ENCODE measurements around the gene IER2.

IER2 gene

DNA sequence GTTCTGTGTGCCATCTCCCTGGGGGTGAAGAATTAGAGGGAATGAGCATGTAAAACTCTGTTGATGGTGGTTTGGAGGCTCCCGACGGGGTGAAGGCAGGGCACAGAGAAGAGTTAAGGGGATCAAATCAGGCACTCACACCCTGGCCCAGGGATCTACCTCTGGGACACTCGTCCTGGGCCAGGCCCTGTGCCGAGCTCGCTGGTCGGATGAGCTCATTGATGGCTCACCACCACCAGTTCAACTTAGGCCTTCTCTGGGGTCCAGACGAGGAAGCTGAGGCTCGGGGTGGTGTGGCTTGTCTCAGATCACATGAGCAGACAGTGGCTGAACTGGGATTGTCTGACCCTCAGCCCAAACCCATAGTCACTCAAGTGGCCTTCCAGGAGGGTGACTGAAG, 30.6 kb upstream of the IER2 start:
- no peak for DNase-seq

DNA sequence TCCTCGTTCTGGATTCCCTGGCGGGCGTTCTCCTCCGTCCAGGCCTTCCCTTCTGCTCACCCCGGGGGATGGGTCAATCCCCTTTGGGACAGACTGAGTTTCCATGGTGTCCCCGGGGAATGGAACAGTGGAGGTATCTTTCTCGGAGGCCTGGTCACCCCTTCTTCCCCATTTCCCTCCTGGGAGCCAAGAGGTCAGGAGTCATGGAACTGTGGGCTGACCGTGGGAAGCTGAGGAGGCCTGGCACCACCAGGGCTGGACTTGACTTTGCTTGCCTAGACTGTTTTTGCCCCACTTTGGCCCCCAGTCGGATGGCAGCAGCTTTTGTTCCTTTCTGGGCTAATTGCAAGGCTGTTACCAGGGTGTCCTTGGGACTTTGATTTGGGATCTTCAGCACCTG, 30.2 kb upstream of the IER2 start:
- DNase-seq = no peak

DNA sequence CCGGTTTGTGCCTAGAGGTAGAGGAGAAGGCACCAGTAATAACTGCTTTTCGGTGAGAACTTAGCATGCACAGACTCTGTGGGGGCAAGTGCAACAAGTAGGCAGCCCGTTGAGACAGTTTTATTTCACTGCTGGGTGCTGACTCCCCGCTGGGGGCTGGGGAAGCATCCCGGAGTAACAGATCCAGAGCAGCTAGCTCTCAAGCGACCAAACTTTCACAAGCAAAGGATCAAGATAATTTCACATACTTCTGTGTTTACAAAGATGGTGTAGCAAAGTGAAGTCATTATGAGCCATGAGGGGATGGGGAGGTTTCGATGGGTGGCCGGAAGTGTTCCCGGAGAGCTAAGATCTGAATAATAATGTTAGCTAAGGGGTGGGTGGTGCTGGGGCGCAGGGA, 29.4 kb upstream of the IER2 start:
- no peak for DNase-seq

DNA sequence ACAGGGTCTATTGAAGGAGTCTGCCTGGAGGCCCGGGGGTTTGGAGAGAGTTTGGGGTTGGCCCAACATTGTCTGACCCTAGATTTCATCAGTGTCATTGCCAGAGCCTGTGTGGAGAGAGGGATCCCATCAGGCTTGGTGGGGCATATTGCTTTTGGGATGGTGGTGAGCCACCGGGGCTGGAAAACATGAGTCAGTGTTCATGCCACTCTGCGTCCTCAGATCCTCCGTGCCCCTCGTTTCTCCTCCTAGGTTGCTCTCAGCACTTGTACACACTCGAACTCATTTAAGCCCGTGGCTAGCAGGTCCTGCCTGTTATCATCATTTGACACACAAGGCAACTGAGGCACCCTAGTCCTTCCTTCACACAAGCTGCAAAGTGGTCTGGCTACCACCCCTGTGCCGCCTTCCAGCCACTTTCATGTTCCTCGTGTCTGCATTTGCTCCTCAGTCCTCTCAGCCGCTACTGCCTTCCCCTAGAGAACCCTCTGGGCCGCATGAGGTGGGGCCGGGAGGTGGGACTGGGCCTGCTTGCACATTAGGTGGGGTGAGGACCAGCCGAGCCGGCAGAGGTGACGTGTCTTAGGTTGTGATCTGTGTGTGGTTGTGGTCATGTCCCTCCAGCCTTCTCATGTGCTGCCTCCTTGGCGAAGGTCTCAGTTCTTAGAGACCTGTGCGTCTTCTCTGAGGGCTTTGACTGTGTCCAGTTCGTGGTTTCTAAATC, 28.5 kb upstream of the IER2 start:
- DNase-seq = no peak

DNA sequence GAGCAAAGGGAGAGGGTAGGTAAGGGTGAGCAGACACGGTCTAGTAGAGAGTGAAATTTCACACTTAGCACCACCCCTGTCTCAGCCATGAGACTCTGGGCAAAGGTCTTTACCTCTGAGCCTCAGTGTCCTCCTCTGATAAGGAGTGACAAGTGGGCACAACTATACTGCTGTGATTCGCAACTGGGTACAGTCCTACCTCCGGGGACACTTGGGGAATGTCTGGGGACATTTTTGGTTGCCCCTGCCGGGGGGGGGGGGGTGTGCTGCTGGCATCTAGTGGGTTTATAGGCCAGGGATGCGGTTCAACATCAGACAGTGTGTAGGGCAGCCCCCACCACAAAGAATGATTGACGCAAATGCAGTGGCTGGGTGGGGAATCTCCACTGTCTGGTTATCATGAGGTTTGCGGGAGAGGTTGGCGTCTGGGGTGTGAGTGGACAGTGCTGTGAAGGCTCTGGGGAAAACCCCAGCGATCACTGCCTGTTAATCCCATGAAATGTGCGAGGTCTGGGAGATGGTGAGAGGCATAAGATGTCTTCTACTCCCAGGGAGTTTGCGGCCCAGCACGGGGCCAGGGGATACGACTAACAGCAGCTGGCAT, 27.8 kb upstream of the IER2 start:
- DNase-seq = no peak

DNA sequence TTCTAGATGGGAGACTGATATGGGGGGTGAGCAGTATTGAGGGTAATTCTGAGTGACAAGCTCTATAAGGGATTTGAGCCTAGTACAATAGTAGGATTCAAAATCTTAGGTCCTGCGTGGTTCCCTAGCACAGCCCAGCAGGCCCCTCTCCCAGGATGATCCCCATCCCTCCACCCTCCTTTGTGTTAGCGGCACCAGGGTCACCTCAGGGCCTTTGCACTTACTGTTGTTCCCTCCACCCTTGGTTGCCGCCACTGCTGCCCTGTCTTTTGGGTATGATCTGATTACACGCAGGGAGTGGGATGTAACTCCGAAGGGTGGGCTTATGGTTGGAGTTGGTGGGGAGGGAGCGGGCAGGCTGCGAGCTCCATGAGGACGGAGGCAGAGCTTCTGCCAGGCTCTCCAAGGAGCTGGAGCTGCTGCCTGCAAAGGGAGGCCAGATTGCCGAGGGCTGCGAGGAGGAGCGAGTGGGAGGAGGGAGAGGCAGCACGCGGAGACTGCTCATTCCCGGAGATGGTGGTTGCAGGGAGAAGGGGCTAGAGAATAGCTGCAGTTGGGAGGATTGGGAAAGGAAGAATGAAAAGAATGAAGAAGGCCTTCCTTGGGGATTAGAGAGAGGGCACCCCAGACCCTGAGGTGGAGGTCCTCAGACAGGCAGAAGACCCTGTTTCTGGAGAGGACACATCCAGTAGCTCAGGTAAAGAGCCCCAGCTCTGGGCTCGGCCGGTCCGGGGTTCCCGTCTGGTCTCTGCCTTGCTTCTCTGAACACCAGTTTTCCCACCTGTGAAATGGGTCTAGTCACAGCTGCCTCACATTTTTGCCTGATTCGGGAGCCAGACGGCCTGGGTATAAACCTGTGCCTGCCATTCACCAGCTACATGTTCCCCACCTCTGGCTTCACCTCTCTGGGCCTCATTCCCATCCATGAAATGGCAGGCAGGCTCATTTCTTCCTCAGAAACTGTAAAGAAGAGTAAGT, 26.9 kb upstream of the IER2 start:
- no peak for DNase-seq

DNA sequence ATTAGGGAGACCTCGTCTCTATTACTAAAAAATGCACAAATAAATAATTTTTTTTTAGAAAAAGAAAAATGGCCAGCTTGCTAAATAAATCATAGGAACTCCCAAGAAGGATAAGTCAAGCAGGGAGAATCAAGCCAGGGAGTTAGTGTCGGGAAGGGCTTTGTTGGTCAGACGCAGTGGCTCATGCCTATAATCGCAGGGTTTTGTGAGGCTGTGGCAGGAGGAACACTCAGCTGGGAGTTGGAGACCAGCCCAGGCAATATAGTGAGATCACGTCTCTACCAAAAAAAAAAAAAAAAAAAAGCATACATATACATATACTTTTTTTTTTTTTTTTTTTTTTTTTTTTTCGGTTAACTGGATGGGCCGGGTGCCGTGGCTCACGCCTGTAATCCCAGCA, 23.2 kb upstream of the IER2 start:
- DNase-seq = no peak

DNA sequence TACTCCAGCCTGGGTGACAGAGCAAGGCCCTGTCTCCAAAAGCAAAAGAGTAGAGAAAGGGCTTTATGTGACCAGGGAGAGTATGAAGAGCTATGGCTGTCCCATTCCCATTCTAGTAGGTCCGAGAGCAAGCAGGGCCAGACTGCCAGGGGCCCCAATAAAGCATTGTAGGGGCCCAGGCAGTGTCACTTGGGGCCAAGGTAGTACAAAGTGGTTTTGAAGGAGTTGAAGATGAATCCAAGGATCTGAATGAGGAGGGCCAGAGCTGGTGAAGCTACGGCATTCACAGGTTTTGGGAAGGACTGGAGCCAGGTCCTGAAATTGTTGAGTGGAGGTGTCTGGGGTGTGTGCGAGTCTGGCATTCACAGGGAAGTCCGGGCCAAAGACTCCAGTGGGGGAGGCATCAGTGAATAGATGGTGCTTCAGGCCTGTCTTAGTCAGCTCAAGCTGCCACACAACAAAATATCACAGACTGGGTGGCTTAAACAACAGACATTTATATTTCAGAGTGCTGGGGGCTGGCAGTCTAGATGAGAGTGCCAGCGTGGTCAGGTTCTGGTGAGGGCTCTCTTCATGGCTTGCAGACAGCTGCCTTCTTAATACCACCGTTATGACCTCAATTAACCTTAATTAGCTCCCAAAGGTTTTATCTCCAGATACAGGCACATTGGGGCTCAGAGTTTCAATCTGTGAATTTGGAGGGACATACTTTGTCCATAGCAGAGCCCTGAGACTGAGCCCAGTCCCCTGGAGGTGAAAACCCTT, 22.2 kb upstream of the IER2 start:
- no peak for DNase-seq

DNA sequence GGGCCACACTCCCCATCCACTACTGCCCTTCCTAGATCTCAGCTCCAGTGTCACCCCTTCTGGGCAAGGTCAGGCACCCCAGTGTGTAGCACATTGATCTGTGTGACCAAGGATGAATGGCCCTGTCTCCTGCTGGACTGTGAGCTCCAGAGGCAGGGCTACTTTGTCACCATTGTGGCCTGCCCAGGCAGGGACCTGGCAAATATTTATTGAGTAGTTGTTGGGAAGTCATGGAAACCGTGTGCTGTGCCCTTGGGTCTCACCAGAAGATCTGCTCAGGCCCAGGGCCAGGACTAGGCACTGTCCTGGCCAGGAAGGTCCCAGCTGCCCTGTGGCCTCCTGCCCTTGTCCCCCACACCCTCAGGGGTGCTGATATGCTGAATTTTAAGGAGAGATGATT, 21.6 kb upstream of the IER2 start:
- no peak for DNase-seq

DNA sequence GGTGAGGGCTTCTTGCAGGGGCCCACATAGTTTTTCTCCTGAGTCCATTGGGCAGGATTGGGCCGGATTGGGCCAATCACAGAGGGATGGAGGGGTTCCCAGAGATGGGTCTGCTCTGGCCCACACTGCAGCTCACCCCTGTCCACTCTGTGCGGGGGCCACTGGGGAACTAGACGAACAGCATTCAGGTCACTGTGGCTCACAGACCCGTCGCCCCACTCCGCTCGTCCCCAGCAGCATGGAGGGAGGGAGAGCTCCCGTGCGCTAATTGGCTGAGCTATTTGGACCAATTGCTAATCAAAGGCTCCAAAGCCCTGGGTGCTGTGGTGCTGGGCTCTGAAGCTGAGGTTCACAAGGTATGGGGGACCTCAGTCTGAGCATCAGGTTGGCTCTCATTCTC, 20.8 kb upstream of the IER2 start:
- DNase-seq = no peak

DNA sequence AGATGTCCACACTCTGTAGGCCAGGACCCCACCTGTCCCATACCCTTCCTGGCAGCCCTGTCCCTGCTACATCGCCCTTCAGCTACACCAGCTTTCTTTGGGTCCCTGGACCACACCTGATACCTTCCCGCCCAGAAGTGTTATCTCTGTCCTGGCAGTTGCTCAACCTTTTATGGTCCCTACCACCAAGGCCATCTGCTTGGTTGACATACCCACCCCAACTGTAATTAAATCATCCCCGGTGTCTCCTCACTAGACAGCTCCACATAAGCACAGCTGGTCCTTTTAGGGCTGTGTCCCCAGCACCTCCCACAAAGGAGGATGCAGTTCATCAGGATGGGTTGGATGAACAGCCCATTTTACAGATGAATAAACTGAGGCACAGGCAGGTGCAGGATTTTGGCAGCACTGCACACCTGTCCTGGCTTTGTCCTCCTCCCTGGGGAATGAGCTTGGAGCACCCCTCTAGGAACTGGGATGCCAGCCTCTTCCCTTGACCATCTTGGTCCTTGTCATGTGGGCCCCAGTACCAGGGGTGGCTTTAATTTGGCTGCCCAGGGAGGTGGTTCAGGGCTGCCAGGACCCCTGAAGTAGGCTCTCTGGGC, 19.2 kb upstream of the IER2 start:
- DNase-seq = no peak

DNA sequence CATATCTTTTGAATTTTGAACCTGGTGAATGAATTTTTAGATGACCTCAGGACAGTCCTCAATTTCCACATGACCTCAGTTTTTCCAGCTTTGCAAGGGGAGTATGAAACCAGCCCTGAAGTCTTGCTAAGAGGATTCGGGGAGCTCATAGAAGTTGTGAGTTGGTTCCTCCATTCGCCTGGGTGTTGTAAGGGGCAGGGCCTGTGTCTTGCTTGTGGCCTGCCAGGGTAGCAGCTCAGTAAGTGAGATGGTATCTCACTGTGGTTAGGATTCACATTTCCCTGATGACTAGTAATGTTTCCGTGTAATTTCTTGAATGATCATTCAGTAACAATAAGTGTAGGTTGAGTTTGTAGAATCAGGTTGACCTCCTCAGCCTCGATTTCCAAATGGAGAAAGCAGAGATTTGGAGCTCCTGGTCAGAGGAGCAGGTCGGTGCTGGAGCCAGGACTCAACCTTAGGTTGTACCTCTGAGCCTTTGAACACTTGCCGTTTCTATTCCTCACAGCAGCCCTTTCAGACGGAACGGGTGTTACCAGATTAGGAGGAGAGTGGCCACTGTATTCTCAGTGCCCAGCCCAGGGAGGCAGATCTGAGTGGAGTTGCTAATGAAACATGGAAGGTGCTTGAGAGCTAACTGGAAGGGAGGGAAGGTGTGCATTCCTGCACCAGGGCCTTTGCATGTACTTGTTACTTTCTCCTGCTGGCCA, 17.6 kb upstream of the IER2 start:
- DNase-seq = no peak

DNA sequence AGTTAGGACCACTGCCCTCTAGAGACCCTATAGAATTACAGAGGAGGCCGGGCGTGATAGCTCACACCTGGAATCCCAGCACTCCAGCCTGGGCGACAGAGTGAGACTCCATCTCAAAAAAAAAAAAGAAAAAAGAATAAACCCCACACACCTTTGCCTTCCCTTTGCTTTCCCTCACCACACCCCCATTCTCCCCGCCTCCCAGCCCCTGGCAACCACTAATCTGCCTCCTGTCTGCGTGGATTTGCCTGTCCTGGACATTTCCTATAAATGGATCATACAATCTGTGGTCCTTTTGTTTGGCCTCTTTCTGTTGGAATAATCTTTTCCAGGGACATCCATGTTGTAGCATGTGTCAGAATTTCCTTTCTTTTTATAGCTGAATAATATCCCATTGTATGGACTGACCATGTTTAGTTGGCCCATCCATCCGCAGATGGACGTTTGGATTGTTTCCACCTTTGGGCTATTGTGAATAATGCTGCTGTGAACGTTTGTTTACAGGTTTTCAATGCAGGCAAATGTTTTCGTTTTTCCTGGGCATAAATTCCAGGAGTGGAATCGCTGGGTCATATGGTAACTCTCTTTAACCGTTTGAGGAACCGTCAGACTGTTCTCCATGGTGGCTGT, 16.9 kb upstream of the IER2 start:
- DNase-seq = no peak

DNA sequence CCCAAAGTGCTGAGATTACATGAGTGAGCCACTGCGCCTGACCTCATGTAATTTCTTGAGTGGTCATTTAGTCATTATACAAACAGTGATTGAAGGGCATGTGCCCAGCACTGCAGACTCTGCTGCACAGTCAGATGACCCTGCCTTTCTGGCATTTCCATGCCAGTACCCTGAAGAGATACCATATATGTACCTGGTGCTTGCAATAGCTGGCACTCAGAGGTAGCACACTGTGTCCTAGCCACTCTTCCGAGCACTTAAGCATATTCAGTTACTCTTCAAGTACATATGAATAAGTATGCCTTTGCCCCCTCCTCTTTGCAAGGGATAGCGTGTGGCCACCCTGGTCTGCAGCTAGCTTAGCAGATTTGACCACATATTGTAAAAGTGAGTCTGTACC, 15.6 kb upstream of the IER2 start:
- DNase-seq = no peak

DNA sequence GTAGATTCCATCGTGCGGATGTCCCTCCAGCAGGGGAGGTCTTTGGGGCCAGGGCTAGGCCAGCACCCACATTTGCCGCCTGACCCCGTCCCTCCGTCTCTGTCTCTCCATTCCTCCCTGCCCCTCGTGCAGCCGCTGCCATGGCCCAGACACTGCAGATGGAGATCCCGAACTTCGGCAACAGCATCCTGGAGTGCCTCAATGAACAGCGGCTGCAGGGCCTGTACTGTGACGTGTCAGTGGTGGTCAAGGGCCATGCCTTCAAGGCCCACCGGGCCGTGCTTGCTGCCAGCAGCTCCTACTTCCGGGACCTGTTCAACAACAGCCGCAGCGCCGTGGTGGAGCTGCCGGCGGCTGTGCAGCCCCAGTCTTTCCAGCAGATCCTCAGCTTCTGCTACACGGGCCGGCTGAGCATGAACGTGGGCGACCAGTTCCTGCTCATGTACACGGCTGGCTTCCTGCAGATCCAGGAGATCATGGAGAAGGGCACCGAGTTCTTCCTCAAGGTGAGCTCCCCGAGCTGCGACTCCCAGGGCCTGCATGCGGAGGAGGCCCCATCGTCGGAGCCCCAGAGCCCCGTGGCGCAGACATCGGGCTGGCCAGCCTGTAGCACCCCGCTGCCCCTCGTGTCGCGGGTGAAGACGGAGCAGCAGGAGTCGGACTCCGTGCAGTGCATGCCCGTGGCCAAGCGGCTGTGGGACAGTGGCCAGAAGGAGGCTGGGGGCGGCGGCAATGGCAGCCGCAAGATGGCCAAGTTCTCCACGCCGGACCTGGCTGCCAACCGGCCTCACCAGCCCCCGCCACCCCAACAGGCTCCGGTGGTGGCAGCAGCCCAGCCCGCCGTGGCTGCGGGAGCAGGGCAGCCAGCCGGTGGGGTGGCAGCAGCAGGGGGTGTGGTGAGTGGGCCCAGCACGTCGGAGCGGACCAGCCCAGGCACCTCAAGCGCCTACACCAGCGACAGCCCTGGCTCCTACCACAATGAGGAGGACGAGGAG, 14.8 kb upstream of the IER2 start:
- DNase-seq = no peak

DNA sequence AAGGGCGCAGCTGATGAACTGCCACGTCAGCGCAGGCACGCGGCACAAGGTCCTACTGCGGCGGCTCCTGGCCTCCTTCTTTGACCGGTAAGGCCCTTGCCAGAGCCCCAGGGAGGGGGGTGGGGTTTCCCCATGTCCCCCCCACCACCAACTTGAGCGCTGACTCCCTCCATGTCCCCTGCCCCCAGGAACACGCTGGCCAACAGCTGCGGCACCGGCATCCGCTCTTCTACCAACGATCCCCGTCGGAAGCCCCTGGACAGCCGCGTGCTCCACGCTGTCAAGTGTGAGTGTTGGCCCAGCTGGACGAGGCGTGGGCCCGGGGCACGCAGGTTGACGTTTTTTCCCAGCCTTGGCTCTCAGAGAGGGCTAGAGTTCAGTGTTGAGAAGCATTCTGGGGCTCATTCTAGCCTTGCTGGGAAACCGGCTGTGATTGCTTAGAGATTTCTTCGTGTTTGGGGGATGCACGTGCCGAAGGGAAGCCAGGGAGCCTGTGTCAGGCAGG, 12.9 kb upstream of the IER2 start:
- DNase-seq = no peak

DNA sequence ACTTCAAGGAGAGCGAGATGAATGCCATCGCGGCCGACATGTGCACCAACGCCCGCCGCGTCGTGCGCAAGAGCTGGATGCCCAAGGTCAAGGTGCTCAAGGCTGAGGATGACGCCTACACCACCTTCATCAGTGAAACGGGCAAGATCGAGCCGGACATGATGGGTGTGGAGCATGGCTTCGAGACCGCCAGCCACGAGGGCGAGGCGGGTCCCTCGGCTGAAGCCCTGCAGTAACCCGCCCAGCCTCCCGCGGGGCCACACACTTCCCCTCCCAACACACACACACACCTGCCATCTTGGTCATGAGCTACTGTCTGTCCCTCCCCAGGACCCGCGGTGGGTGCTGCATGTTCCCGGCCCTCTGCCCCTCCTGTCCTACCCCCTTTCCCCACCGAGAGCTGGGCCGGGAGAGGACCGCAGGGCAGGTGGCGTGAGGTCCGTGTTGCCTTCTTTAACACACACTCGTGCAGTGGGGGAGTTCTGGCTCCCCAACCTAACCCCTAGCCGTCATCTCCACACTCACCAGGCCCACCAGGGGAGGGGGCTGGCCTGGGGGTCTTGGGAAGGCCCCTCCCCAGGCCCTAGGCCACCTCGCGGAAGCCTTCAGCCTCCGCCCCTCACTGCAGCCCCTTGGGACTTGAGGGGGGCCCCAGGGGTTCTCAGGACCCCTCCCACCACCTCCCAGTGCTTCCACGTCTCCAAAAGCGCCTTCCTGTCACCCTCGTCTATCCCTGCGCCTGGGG, 11.9 kb upstream of the IER2 start:
- no peak for DNase-seq

DNA sequence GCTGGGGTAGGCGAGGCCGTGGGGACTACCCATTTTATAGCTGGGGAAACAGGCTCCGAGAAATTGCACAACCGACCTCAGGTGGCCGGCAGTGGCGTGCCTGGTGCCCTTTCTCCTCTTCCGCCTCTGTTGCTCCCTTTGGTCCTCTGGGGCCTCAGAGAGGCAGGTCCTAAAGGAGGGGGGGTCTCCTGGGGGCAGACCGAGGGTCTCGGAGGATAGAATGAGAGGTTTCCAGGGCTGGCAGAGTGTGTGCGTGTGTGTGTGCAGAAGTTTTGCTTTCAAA, 11.4 kb upstream of the IER2 start:
- no peak for DNase-seq

DNA sequence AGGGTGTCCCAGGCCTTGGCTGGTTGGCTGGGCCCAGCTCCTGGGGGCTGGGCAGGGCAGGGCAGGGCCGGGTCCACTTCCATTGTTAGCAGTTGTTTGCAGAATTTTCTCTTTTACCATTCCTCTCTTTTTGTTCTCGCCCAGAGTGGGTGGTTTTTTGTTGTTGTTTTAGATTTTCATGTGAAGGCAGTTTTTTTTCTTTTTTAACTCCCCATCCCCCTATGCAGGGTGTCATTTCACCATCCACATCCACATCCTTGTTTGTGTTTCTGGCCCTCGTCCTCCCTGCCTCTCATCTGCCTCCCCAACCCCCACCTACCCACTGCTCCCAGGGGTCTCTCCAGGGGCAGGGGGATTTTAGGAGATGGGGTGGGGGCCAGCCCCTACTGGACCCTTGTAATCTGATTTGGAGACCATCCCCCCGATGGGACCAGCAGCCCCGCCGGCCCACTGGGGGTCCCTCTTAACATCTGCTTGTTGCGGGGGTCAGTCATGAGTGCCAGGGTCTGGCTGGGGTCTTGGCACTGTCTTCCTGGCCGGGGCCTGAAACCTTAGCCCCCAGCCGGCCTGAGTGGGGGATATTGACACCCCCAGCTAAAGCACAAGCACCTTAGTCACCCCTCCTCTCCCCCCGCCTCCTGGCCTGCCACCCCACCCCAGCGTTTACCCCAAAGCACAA, 10.4 kb upstream of the IER2 start:
- no peak for DNase-seq
